ENCODE results near the gene RCAN3.
"Not testable (repeated sequence)": the region's sequence is repeated elsewhere in the genome, so short reads cannot be mapped to it uniquely, and the experiment has no call there.

The RCAN3 gene

GRCh38 chr1:24548070-24548469 lies 45.4 kb downstream of the RCAN3 start:
- no peak for DNase-seq (ENCODE audit: low read depth in 4 of 4, low spot score in 1 of 4)

GRCh38 chr1:24549210-24549609 lies 46.6 kb downstream of the RCAN3 start:
- DNase-seq (ENCODE audit: low read depth in 4 of 4, low spot score in 1 of 4), result not testable (repeated sequence)

- no peak for DNase-seq (ENCODE audit: low read depth in 4 of 4, low spot score in 1 of 4)
These were observed 48.8 kb downstream of the RCAN3 start for GRCh38 chr1:24551290-24551959.

GRCh38 chr1:24551960-24552571 lies 49.4 kb downstream of the RCAN3 start:
- no peak for DNase-seq (ENCODE audit: low read depth in 4 of 4, low spot score in 1 of 4)

- no peak for DNase-seq (ENCODE audit: low read depth in 4 of 4, low spot score in 1 of 4)
These were observed 51.3 kb downstream of the RCAN3 start for GRCh38 chr1:24553931-24554330.

GRCh38 chr1:24554714-24555113 lies 52.1 kb downstream of the RCAN3 start:
- DNase-seq (ENCODE audit: low read depth in 4 of 4, low spot score in 1 of 4), result no peak

- peak in 1 of 4 experiments; percentile 20 for DNase-seq (ENCODE audit: low read depth in 4 of 4, low spot score in 1 of 4)
These were observed 53.2 kb downstream of the RCAN3 start, which contains the start of gene NCMAP for GRCh38 chr1:24555591-24556413. Gene NCMAP (plus strand): TSS chr1:24556087. CDS start chr1:24595431, 39,344 bp downstream.

- no peak for DNase-seq (ENCODE audit: low read depth in 4 of 4, low spot score in 1 of 4)
These were observed 53.8 kb downstream of the RCAN3 start for GRCh38 chr1:24556414-24556795.

GRCh38 chr1:24557220-24557619 lies 54.6 kb downstream of the RCAN3 start:
- DNase-seq (ENCODE audit: low read depth in 4 of 4, low spot score in 1 of 4), result no peak

GRCh38 chr1:24557711-24558131 lies 55.1 kb downstream of the RCAN3 start:
- DNase-seq (ENCODE audit: low read depth in 4 of 4, low spot score in 1 of 4), result no peak

- no peak for DNase-seq (ENCODE audit: low read depth in 4 of 4, low spot score in 1 of 4)
These were observed 55.8 kb downstream of the RCAN3 start for GRCh38 chr1:24558455-24558854.

- DNase-seq (ENCODE audit: low read depth in 4 of 4, low spot score in 1 of 4), result no peak
These were observed 56.5 kb downstream of the RCAN3 start for GRCh38 chr1:24558902-24559791.

- DNase-seq (ENCODE audit: low read depth in 4 of 4, low spot score in 1 of 4), result no peak
These were observed 57.7 kb downstream of the RCAN3 start for GRCh38 chr1:24560361-24560760.

GRCh38 chr1:24562625-24563024 lies 60.0 kb downstream of the RCAN3 start:
- DNase-seq (ENCODE audit: low read depth in 4 of 4, low spot score in 1 of 4), result no peak

- DNase-seq (ENCODE audit: low read depth in 4 of 4, low spot score in 1 of 4), result no peak
These were observed 62.1 kb downstream of the RCAN3 start for GRCh38 chr1:24564695-24565094.

GRCh38 chr1:24566236-24566867 lies 63.7 kb downstream of the RCAN3 start:
- no peak for DNase-seq (ENCODE audit: low read depth in 4 of 4, low spot score in 1 of 4)

GRCh38 chr1:24567792-24568388 lies 65.3 kb downstream of the RCAN3 start:
- no peak for DNase-seq (ENCODE audit: low read depth in 4 of 4, low spot score in 1 of 4)

GRCh38 chr1:24568475-24568874 lies 65.8 kb downstream of the RCAN3 start:
- no peak for DNase-seq (ENCODE audit: low read depth in 4 of 4, low spot score in 1 of 4)

GRCh38 chr1:24570265-24571125 lies 67.9 kb downstream of the RCAN3 start:
- no peak for DNase-seq (ENCODE audit: low read depth in 4 of 4, low spot score in 1 of 4)

Measured in stimulated activated CD4-positive, alpha-beta T cell treated with anti-CD3 and anti-CD28 coated beads, Interleukin-1b, Interleukin-23, amount 100 ng/mL, for 24 hours (primary cell).